ENCODE results near the gene CSHL1.
"Not testable (repeated sequence)": the region's sequence is repeated elsewhere in the genome, so short reads cannot be mapped to it uniquely, and the experiment has no call there.

The CSHL1 gene

GRCh38 chr17:63918789-63919305, 7.8 kb upstream of the CSHL1 start, which contains the start of gene GH1:
Gene GH1, minus strand, starts transcription at chr17:63918839. Its CDS starts 63 bp downstream, at chr17:63918776.
- not testable (repeated sequence) for DNase-seq (ENCODE audit: low read depth in 2 of 2)

GRCh38 chr17:63918305-63918704, 7.2 kb upstream of the CSHL1 start:
- DNase-seq (ENCODE audit: low read depth in 2 of 2): no peak

DNA sequence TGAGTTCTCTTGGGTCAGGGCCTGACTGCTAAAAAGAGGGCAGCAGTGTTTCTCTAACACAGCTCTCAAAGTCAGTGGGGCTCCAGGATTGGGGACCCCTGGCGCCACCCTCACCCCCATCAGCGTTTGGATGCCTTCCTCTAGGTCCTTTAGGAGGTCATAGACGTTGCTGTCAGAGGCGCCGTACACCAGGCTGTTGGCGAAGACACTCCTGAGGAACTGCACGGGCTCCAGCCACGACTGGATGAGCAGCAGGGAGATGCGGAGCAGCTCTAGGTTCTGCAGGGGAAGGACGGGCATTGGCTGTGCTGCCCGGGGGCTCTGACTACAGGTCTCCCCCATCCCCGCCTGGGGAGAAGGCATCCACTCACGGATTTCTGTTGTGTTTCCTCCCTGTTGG, 6.6 kb upstream of the CSHL1 start:
- DNase-seq (ENCODE audit: low read depth in 2 of 2): no peak

DNA sequence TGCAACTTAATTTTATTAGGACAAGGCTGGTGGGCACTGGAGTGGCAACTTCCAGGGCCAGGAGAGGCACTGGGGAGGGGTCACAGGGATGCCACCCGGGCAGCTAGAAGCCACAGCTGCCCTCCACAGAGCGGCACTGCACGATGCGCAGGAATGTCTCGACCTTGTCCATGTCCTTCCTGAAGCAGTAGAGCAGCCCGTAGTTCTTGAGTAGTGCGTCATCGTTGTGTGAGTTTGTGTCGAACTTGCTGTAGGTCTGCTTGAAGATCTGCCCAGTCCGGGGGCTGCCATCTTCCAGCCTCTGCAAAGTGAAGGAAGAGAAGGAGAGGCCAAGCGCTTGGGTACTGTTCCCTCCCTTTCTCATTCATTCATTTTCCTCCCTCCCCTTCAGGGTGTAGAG, 6.1 kb upstream of the CSHL1 start:
- not testable (repeated sequence) for DNase-seq (ENCODE audit: low read depth in 2 of 2)

DNA sequence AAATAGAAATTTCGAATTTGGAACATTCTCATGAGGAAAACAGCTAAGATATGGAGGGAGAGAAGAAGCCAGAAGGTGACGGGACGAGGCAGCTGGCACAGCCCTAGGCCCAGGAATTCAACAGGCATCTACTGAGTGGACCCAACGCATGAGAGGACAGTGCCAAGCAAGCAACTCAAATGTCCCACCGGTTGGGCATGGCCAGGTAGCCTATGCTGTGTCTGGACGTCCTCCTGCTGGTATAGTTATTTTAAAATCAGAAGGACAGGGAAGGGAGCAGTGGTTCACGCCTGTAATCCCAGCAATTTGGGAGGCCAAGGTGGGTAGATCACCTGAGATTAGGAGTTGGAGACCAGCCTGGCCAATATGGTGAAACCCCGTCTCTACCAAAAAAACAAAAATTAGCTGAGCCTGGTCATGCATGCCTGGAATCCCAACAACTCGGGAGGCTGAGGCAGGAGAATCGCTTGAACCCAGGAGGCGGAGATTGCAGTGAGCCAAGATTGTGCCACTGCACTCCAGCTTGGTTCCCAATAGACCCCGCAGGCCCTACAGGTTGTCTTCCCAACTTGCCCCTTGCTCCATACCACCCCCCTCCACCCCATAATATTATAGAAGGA, 5.6 kb upstream of the CSHL1 start:
- DNase-seq (ENCODE audit: low read depth in 2 of 2): no peak

DNA sequence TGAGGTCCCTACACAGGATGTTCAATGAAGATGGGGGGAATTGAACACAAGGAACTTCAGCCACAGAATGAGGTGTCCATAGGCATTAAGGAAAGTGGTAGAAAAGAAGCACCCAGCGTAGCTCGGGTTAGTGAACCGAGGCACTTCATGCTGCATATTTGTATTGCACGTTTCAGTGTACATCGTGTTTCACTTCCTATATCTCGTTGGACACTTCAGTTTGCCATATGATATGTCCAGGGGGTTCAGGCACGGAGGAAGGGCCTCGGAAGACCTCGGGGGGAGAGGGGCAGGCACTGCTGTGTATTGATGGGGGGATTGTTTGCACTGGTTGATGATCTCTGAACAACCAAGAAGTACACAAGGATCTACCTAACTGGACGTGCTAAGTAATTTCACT, 4.7 kb upstream of the CSHL1 start:
- DNase-seq (ENCODE audit: low read depth in 2 of 2): not testable (repeated sequence)

- no peak for DNase-seq (ENCODE audit: low read depth in 2 of 2)
Measured at GRCh38 chr17:63914471-63914870, 3.4 kb upstream of the CSHL1 start.

DNA sequence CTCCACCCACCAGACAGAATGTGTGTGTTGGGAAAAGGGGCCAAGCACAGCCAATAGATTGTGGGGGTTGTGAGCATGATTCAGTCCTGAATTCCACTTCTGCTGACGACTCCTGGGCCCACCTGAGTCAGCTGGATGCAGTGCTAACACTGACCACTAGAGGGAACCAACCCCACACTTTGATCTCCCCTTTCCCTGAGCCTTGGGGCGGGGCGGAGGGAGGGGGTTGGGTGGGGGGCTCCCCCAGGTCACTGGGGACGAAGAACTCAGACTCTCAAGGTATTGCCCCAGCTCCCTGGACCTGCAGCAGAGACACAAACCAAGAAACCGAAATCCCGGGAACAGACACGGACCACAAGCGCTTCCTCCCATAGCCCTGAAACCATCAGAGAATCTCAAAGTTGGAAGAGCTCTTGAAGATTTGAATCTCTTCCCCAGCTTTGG, 621 bp upstream of the CSHL1 start:
- peak; percentile 43 to 62 for DNase-seq (ENCODE audit: low read depth in 2 of 2)

DNA sequence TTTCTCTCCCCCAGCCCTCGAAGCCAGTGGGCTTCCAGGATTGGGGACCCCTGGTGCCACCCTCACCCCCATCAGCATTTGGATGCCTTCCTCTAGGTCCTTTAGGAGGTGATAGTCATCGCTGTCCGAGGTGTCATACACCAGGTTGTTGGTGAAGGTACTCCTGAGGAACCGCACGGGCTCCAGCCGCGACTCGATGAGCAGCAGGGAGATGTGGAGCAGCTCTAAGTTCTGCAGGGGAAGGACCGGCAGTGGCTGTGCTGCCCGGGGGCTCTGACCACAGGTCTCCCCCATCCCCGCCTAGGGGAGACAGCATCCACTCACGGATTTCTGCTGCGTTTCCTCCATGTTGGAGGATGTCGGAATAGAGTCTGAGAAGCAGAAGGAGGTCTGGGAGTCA, 962 bp downstream of the CSHL1 start:
- DNase-seq (ENCODE audit: low read depth in 2 of 2): no peak

GRCh38 chr17:63909586-63909985, 1.5 kb downstream of the CSHL1 start:
- DNase-seq (ENCODE audit: low read depth in 2 of 2): not testable (repeated sequence)

DNA sequence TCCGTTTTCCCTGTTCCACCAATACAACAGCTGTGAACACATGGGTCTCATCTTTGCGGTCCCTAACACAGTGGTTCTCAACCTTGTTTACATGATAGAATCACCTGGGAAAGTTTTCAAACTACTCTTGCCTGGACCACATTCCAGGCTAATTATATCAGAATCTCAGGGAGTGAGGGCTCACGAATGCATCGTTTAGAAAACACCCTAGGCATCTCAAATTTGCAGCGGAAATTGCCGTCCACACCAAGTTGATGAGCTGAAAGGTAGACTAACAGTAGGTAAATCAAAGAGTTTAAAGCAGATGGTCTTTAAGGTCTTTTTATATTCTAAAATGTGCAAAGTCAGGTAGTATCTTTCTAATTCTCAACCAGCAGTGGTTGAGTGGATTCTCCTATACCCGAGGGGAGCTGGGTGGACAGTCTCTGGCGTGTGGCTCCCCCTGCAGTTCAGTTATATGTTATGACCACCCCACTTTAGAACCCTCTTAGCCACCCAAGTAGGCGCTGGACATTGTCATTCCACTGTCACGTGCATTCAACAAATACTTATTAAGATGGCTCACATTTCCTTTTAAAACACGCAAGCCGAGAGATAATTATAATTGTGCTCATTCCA, 3.8 kb downstream of the CSHL1 start:
- not testable (repeated sequence) for DNase-seq (ENCODE audit: low read depth in 2 of 2)

- not testable (repeated sequence) for DNase-seq (ENCODE audit: low read depth in 2 of 2)
Measured at GRCh38 chr17:63904796-63905195, 6.3 kb downstream of the CSHL1 start.

GRCh38 chr17:63903787-63904201, 7.3 kb downstream of the CSHL1 start:
- peak in 1 of 2 donors; percentile 25 for DNase-seq (ENCODE audit: low read depth in 2 of 2)

DNA sequence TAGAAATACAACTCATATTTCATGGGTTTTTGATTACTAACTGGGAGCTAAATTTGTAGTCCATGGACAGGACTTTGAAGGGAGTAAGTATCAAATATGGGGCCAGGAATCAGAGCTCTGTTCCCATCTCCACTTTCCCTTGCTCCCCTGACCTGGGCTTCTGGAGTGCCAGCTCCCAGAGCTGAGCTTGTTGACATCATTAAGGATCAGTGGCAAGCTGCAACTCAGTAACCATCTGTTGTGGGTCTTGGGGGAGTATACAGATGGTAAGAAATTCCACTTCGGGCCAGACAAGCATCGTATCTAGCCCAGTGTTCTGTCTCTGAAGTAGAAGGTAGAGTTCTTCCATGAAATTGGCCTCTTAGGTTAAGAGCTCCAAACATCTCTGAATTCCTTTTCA, 9.1 kb downstream of the CSHL1 start:
- not testable (repeated sequence) for DNase-seq (ENCODE audit: low read depth in 2 of 2)

DNA sequence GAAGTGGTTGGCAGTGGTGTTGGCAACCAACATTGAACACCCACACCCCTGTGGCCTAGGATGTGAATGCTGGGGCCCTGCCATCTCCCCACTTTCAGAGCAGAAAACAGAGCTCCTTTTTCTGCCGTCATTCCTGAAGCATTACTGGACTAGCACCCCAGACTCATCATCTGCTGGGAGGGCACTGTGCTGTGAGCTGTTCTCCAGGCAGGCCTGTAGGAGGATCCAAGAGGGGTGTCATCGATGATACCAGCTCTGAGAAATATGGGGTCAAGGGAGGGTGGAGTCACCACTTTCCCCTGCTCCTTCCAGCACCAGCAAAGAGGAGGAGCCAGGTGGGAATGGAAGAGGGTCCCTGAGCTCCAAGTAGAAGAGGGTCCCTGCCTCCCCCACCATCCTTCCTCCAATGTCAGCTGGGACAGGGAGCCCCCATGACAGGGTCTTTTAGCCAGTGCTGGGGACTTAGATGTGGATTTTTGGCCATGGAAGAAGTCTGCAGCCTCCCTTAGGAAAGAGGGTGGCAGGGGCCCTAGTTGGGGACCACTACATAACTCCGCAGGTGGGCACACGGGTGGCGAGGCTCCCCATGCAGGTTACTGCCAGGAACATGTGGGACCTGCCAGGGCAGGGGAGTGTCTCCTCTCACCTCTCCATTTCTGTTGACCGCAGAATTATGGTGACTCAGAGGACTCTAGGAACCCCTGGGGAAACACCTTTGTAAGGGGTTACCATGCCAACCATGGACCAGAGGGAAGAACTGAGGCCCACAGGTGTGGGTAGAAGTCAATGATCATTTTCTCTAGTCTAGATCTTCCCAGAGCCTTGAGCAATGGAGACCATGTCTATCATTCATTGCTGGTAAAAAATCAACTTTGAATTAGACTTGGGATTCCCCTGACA, 11.9 kb downstream of the CSHL1 start:
- peak in 1 of 2 donors; percentile 24 for DNase-seq (ENCODE audit: low read depth in 2 of 2)

DNA sequence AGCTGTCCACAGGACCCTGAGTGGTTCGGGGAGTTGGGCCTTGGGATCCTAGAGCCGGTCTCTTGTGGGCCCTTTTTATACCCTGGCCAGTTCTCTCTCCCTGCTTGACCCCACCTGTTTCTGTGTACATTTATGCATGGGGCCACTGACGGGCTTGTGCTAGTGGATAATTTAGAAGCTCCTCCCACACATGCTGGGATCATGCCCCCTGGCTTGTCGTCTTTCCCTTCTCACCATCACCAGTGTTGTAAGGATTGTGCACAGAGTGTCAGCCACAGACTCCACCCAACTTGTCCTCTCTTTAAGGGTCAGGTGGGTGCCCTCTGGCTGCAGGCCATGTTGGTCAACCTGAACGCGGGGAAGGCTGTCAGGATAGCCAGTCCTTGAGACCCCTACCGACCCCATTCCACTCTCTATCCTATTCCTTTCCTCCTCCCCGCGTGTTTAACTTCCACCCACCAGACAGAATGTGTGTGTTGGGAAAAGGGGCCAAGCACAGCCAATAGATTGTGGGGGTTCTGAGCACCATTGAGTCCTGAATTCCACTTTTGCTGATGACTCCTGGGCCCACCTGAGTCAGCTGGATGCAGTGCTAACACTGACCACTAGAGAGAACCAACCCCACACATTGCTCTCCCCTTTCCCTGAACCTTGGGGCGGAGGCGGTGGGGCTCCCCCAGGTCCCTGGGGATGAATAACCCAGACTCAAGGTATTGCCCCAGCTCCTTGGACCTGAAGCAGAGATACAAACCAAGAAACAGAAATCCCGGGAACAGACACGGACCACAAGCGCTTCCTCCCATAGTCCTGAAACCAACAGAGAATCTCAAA, 14.3 kb downstream of the CSHL1 start, which contains the start of gene CSH1:
Gene CSH1 (minus strand): TSS at position 51 of the 831 bp plus-strand sequence. CDS start 63 bp downstream, outside the sequence.
- DNase-seq (ENCODE audit: low read depth in 2 of 2): not testable (repeated sequence)

GRCh38 chr17:63894821-63895220, 16.2 kb downstream of the CSHL1 start:
- DNase-seq (ENCODE audit: low read depth in 2 of 2): not testable (repeated sequence)

DNA sequence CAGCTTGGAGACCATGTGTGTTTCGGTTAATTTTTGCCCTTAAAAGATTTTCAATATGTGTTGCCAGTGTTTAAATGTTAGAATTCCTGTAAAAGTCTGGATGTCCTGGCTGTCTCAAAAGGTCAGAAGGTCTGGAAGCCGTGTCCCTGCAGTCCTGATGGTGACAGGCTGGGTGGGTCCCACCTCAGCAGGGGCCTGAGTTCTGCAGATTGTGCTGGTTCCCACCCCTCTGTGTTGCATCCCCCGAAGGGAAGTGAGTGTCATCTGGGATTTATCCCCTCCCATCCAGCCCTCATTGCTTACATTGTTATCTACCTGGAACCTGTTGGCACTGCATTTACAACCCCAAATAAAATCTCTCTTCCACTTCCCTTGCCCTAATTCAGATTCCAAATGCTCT, 17.0 kb downstream of the CSHL1 start:
- DNase-seq (ENCODE audit: low read depth in 2 of 2): not testable (repeated sequence)

GRCh38 chr17:63892316-63893037, 18.6 kb downstream of the CSHL1 start:
- DNase-seq (ENCODE audit: low read depth in 2 of 2): not testable (repeated sequence)

Data from stimulated activated CD4-positive, alpha-beta T cell treated with anti-CD3 and anti-CD28 coated beads, Interleukin-1b, Interleukin-23, amount 100 ng/mL, for 4 hours (primary cell).